ENCODE measurements around the gene SEC24D.

The SEC24D gene

DNA sequence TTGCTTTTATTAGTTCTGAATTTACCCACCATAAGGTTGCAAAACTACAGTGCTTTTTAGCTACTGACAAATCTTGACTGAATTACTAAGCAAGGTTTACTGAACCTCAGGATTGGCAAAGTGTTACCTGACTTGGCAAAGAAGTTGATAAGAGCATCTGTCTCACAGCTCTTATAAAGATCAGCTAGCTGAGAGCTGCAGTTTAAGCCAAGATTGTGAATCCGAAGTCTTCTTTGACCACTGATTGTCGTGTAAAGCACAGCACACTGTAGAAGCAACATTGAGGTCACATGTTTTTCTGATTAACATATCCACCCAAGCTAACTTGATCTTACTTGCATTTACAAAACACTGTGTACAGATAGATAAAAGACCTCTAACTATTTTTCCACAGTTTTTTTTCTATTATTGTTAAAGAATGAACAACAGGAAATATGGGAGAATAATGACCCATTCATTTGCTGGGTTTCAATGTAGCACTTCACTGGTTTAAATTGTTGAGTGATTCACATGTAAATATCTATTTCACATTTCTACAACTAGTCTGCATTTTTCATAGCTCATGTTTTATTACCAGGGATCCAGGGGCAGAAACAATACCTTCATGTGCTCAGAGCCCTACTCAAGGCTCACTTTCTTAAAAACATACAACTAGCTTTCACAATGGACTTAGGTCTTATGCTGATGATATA, 96.8 kb downstream of the SEC24D start:
- H3K27ac ChIP-seq: no peak overlapping the region
- TF ChIP-seq CTCF (IDR thresholded peaks at IDR 0.05): no peak
- no peak for TF ChIP-seq ZFX (IDR thresholded peaks at IDR 0.05; ENCODE audit: borderline replicate concordance)

DNA sequence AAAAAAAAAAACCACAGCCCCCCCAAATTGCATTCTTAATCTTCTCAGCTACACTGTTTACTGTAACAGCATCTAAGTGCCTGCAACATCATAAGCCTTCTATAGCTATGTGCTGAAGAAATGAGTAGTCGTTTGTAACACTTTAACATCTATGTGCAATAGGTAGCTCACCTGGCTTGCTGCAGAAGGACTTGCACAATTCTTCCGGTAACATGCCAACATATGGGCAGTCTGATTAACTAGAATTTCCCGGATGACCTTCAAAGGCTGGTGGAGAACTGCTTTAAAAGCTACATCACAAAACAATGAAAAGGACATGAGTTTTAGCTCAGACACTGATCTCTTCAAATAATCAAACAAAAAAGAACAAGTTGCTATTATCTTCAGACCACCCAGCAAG, 97.8 kb downstream of the SEC24D start:
- TF ChIP-seq ZFX (IDR thresholded peaks at IDR 0.05; ENCODE audit: borderline replicate concordance) (no peak), CTCF (IDR thresholded peaks at IDR 0.05) (no peak)
- no peak overlapping the region for H3K27ac ChIP-seq

DNA sequence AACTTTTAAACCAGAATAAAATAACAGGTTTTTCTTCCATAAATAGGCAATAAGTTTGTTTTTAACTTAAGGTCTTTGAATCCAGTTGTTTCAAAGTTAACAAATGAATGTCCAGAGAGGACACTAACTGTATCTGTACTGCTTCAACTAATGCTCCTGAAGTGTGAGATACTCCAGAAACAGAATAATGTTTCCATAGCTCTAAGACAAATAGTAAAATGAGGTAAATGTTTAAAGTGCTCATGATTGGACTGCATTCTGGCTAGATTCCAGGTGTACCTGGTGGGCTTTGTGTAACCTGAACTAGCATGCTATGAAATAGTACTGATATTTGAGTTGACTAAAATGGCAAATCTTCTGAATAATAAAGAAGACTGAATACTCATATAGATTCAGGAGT, 99.0 kb downstream of the SEC24D start:
- TF ChIP-seq ZFX (IDR thresholded peaks at IDR 0.05; ENCODE audit: borderline replicate concordance): no peak
- TF ChIP-seq CTCF (IDR thresholded peaks at IDR 0.05): no peak

GRCh38 chr4:118734491-118735205, 101.3 kb downstream of the SEC24D start:
- TF ChIP-seq ZFX (IDR thresholded peaks at IDR 0.05; ENCODE audit: borderline replicate concordance) (no peak), CTCF (IDR thresholded peaks at IDR 0.05) (no peak)
- H3K27ac ChIP-seq: no peak overlapping the region

More for the DNA sequence above, 99.0 kb downstream of the SEC24D start:
- no peak overlapping the region for H3K27ac ChIP-seq

- TF ChIP-seq ZFX (IDR thresholded peaks at IDR 0.05; ENCODE audit: borderline replicate concordance): no peak
- TF ChIP-seq CTCF (IDR thresholded peaks at IDR 0.05): no peak
- no peak overlapping the region for H3K27ac ChIP-seq
Measured at GRCh38 chr4:118732591-118733330, 103.2 kb downstream of the SEC24D start.

- no peak overlapping the region for H3K27ac ChIP-seq
- TF ChIP-seq CTCF (IDR thresholded peaks at IDR 0.05) (no peak), ZFX (IDR thresholded peaks at IDR 0.05; ENCODE audit: borderline replicate concordance) (no peak)
Measured at GRCh38 chr4:118730683-118731082, 105.2 kb downstream of the SEC24D start.
